ENCODE results near the gene SYT9.

DNA sequence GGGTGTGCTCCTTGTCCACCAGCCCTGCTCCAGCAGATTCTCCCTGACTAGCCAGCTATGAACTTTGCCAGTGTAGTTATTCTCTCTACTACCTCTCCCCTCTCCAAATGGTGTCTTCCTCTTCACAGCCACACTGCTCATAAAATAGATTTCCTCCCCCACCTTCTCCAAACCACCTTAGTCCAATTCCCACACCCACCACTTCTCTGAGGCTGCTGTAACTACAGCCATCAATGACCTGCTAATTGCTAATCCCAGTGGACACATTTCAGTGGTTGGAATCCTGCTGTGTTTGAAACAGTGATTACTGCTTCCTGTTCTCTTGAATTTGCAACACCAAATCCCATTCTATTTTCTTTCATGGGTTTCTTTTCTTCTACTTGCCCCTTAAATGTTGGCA is 23.4 kb downstream of the SYT9 start:
- TF ChIP-seq, protein P1, sequence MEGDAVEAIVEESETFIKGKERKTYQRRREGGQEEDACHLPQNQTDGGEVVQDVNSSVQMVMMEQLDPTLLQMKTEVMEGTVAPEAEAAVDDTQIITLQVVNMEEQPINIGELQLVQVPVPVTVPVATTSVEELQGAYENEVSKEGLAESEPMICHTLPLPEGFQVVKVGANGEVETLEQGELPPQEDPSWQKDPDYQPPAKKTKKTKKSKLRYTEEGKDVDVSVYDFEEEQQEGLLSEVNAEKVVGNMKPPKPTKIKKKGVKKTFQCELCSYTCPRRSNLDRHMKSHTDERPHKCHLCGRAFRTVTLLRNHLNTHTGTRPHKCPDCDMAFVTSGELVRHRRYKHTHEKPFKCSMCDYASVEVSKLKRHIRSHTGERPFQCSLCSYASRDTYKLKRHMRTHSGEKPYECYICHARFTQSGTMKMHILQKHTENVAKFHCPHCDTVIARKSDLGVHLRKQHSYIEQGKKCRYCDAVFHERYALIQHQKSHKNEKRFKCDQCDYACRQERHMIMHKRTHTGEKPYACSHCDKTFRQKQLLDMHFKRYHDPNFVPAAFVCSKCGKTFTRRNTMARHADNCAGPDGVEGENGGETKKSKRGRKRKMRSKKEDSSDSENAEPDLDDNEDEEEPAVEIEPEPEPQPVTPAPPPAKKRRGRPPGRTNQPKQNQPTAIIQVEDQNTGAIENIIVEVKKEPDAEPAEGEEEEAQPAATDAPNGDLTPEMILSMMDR (IDR thresholded peaks at IDR 0.05): no peak
- no peak for TF ChIP-seq MYC (IDR thresholded peaks at IDR 0.05; ENCODE audit: borderline replicate concordance, low read length)
- no peak for TF ChIP-seq BHLHE40 (IDR thresholded peaks at IDR 0.05; ENCODE audit: low read depth, low read length)
- TF ChIP-seq HDAC2 (IDR thresholded peaks at IDR 0.05): no peak
- no peak for TF ChIP-seq MAZ (IDR thresholded peaks at IDR 0.05; ENCODE audit: borderline replicate concordance, low read depth, low read length)

Measured in A549 (cell line).